GM18861 (cell line): ENCODE measurements around the gene TAGLN3.

ENCODE experiments used
- ATAC-seq: cut with Tn5 transposase; IDR thresholded peaks from one replicate; pipeline ENCODE4 v1.9.1; 2021; ENCODE audit not compliant: unreplicated experiment

TAGLN3 gene

GRCh38 chr3:112043621-112044201 lies 45.0 kb downstream of the TAGLN3 start:
- ATAC-seq: peak; percentile 90

- ATAC-seq: no peak
Measured at GRCh38 chr3:112046599-112046998, 47.9 kb downstream of the TAGLN3 start.

DNA sequence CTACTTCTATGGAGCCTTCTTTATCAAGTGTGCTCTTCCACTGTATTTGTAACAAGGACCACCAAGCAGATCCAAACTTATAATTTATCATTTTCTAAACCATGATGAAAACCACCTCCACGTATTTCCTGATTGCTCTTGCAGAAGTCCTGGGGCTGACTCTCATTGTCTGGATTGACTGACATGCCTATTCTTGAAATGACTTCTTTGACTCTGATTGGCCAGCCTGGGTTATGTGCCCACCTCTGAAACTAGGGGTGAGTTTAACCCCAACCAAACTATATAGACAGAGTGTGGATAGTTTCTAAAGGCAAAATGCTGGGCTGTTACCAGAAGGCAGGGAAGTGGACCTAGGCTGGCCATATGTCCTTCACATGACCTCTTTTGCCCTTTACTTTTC lies 48.5 kb downstream of the TAGLN3 start:
- no peak for ATAC-seq

GRCh38 chr3:112048911-112049310 lies 50.2 kb downstream of the TAGLN3 start:
- no peak for ATAC-seq

GRCh38 chr3:112053229-112053628 lies 54.5 kb downstream of the TAGLN3 start:
- ATAC-seq: no peak

- ATAC-seq: no peak
Measured at GRCh38 chr3:112056451-112056929, 57.8 kb downstream of the TAGLN3 start.

GRCh38 chr3:112059497-112059896 lies 60.8 kb downstream of the TAGLN3 start:
- ATAC-seq: no peak

DNA sequence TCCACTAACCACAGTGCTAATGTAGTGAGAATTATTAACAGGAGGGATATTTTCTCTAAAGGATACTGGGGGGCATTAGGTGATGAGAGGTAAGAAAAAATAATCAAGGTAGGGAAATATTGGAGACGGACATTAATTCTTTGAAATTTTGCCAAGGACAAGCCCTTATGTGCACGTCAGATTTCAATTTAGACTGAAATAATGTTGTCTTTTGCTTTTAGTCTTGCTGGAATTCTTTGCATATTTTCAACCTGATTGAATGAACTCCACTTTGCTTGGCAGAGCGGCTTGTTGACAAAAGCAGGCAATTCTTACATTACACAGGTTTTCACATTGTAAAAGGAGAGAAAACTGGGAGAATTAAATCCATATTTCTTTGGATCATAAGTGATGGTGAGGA lies 62.4 kb downstream of the TAGLN3 start:
- ATAC-seq: no peak
